Right lobe of liver (tissue), 4 donors: ENCODE measurements around the gene TBC1D26.

ENCODE experiments used
- CTCF ChIP-seq, 4 donors: fragments of 200-600 bp in 3 of 4; fragments of 450-650 bp in 1 of 4; IDR thresholded peaks; one replicate each; pipeline versions ENCODE4 v1.5.1 to v1.8.0; 2016 to 2022; ENCODE audit warnings: antibody characterized with exemption in 4 of 4, mild to moderate bottlenecking in 2 of 4
- POLR2A ChIP-seq: fragments of 450-650 bp; IDR thresholded peaks from one replicate; pipeline ENCODE4 v1.6.1; 2017; ENCODE audit warnings: antibody characterized with exemption, mild to moderate bottlenecking
- donor health status: DM: no; HTN: no; CAD: no.
- donor health status: DM: no; HTN: no; CAD: no.
- donor health status: DM: no; HTN: yes; CAD: no.

DNA sequence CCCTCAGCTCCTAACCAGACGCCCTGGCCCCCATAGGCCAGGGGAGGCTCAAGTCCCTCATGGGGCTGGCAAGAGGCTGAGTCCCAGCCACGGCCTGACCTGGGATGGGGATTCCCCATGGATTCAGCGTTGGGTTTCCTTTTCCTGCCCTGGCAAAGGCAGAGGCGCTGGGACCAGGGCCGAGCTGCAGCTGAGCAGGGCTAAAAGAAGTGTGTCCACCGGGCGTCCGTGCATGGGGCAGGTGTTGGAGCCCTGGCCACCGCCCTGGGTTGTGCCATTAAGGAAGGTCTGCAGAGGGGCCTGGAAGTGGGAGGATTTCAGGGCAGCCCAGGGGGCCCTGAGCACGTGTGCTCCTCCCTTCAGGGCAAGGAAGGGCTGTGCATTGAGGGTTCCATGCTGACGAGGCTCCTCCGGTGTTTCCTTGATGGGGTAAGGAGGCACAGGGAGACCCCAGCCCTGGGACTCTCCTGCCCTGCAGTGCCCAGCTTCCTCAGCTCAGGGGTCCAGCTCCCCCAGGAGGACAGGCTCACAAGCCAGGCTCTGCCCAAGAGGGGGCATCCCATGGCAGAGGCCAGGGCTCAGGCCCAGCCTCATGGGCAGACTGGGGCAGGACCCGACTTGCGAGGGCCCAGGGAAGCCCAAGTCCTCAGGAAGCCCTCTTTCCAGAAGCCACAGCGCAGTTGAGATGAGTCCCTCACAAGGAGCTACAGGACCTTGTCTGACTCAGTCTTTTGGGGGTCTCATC is 10.1 kb downstream of the TBC1D26 start:
- TF ChIP-seq POLR2A (no peak), CTCF (IDR thresholded peaks at IDR 0.05) (no peak)
